GM18951 (cell line): ENCODE data around the gene PAPLN.
"Not testable (repeated sequence)": the region's sequence is repeated elsewhere in the genome, so short reads cannot be mapped to it uniquely, and the experiment has no call there.

ENCODE experiments used
- POLR2A ChIP-seq: IDR thresholded peaks from 4 replicates; pipeline ENCODE4 v1.6.1; 2011; ENCODE audit warnings: mild to moderate bottlenecking; ENCODE audit not compliant: insufficient read length, insufficient read depth; ENCODE audit errors: extremely low read depth
- in situ Hi-C: fragments of 300-500 bp; cut with MboI; formaldehyde crosslinking; loops from one replicate; pipeline ENCODE4 v1.12.0; 2022; ENCODE audit warnings: low sequenced_read_pairs, mixed read lengths, inconsistent platforms; ENCODE audit not compliant: unreplicated experiment

Gene PAPLN

DNA sequence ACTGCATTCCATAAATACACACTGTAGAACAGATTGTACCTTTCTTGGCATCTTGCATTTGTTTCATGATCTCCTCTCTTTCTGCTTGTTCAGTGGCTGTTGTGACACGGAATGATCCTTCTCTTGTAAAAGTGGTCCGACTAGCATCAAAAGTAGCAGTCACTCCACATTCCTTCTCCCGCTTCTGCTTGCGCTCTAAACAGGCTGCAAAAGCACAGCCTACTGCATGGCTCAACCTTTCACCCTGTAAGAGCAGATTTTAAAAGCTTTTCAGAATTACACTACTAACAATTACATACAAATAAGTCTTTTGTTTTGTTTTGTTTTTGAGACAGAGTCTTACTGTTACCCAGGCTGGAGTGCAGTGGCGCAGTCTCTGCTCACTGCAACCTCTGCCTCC is 49.8 kb downstream of the PAPLN start:
- no peak for TF ChIP-seq POLR2A
- in situ Hi-C loops = no loop called here

DNA sequence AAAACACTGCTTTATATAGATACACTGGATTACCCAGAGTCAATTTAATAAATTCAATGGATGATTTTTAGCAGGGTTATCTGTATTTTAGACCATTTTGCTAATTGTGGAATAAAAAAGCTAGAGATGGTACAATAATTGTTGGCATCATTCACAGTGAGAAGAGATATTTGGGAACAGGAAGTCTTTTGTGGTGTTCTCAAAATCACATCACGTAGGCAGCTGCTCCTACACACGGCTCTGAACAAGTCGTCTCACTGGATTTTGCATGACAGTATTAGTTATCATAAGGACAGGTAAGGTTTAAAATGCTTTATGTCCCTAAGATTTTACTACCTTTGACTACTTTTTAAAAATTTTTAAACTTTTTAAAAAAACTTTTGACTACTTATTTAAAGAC is 52.0 kb downstream of the PAPLN start:
- TF ChIP-seq POLR2A = no peak
- in situ Hi-C loops = no loop called here

DNA sequence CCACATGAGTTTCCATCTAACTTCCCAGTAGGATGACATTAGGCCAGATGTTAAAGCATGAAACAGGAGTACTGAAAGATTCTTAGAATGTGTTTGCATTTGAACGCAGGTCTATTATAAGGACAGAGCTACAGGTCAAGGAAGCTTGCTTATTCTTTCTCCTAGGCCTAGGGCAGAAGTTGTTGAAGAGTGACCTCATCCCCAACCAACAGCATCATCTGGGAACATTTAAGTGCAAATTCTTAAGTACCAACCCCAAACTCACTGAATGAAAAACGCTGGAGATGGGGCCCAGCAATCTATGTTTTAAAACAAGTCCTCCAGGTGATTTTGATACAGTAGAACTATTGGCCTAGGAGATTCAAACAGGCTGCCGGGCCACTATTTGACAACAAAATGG is 52.4 kb downstream of the PAPLN start:
- in situ Hi-C loops = loop anchor here (5.0 kb wide), 1 partner anchor 183 kb away; no protein-coding TSS in a partner anchor
- TF ChIP-seq POLR2A = no peak

DNA sequence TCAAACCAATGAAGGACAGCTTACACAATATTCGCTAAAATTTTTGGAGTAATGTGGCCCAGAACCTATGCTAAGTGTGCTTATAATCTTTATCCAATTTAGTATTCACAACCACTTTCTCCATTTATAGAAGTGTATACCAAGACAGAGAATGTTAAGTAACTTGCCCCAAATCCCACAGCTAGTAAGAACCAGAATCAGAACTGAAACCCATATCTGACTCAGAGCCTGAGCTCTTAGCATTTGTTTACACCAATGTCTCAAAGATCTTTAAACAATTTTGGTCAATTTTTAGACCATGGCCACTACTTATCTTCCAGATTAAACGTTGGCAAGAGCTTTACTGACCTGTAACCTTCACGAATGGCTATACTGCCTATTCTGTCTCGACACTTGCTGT is 53.0 kb downstream of the PAPLN start:
- TF ChIP-seq POLR2A = no peak
- in situ Hi-C loops = loop anchor here (5.0 kb wide), 1 partner anchor 182 kb away; no protein-coding TSS in a partner anchor

DNA sequence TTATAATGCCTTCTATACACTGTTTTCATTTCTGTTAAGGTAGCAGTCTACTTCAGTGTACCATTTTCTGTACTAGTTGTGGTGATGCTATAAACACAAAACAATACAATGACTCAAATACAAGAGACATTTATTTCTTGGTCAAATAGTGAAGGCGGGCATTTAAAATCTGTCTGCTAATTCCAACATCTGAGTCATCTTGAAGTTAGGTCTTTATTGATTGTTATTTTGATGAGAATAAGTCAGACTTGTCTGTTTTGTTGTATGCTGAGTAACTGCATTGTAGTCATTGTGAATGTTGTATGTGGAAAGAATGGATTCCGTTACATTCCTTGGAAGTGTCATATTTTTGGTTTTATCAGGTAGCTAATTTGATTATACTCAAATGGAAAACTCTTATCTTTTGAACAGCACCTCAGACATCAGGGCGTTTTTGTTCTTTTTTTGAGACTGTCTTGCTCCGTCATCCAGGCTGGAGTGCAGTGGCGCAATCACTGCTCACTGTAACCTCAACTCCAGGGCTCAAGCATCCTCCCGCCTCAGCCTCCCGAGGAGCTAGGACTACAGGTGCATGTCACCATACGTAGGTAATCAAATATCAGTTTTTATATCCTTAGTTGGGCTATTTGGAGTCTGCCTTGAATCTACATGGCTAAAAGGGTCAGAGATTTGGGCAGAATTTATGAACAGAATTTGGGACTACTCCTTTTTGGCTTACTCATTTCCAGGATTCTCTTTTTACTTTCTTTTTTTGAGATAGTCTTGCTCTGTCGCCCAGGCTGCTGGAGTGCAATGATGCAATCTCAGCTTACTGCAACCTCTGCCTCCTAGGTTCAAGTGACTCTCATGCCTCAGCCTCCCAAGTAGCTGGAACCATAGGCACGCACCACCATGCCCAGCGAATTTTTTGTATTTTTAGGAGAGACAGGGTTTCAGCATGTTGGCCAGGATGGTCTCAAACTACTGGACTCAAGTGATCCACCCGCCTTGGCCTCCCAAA is 56.8 kb downstream of the PAPLN start:
- in situ Hi-C loops = loop anchor here (5.0 kb wide), 1 partner anchor 178 kb away; no protein-coding TSS in a partner anchor
- no peak for TF ChIP-seq POLR2A

DNA sequence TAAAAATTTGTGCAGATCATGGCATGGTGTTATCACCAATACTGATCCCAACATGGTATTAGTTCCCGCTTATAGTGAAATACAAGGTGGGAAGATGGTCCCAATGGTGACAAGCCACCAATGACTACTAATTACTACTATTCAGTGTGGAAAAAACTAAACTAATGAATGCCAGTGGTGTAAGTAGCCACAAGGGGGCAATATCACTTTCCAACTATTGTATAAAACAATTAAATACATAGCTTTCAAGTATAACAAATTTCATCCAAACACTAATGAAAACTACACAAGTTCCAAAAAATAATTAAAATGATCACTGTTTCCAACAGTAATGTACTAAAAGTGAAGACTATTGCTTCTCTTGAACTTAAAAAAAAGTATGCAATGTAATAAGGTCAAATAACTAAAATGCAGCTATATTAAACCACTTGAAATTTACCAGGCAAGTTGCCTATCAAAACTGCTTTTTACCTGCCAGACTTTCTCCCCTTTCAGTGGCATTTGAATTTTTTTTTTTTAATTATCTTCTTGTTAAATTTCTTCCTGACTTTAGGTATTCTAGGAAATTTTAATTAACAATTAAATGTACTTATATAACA is 58.0 kb downstream of the PAPLN start:
- in situ Hi-C loops = no loop called here

DNA sequence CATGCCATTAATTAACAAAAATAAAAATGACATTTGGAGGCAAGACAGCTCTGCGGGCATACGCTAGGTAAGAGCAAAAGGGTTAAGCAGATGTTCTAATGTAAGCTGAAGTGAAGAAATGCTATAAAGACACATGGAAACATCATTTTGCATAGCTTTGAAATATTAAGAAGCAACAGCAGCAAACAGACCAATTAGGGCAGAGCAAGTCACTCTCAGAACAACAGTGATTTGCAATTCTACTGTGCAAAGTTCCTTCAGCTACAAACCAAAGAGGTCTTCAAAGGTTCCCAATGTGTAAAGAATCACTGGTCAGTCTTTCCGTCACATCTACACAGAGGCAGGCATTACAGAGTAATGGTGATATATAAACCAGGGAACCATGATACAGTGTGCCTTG is 68.2 kb downstream of the PAPLN start:
- no peak for TF ChIP-seq POLR2A
- in situ Hi-C loops = no loop called here

More for the DNA sequence above, 58.0 kb downstream of the PAPLN start:
- TF ChIP-seq POLR2A = no peak

DNA sequence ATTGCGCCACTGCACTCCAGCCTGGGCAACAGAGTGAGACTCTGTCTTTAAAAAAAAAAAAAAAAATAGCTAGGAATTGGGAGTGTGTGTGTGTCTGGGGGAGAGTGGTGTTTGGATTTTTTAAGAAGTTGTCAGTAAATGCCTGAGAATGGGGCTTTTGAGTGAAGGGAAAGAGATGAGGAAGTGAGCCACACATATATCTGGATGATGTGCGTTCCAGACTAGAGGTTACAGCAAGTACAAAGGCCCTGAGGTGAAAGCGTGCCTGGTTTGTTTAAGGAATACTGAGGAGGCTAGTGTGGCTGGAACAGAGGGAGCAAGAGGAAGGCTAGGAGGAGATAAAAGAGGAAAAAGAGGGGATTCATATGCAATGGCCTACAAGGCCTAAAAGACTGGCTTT is 70.0 kb downstream of the PAPLN start:
- TF ChIP-seq POLR2A = no peak
- in situ Hi-C loops = no loop called here

DNA sequence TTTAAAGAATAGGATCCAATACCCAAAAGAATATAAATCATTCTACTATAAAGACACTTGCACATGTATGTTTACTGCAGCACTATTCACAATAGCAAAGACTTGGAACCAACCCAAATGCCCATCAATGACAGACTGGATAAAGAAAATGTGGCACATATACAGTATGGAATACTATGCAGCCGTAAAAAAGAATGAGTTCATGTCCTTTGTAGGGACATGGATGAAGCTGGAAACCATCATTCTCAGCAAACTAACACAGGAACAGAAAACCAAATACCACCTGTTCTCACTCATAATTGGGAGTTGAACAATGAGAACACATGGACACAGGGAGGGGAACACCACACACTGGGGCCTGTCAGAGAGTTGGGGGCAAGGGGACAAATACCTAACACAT is 71.9 kb downstream of the PAPLN start:
- in situ Hi-C loops = not testable (repeated sequence)

DNA sequence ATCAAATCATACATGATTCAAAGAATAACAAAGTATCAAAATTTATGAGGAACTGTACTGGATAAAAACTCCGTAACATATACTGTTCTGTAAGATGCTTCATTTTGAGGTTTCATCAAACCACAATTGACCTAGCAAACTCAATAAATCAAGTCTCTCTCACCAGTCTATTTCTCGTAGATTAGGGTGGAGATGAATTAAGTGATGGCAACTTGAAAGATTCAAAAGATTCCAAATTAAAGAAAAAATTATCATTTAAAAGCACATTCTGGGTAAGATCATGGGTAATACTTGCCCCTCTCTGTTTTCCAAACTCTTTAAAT is 74.4 kb downstream of the PAPLN start:
- in situ Hi-C loops = no loop called here
- TF ChIP-seq POLR2A = no peak

DNA sequence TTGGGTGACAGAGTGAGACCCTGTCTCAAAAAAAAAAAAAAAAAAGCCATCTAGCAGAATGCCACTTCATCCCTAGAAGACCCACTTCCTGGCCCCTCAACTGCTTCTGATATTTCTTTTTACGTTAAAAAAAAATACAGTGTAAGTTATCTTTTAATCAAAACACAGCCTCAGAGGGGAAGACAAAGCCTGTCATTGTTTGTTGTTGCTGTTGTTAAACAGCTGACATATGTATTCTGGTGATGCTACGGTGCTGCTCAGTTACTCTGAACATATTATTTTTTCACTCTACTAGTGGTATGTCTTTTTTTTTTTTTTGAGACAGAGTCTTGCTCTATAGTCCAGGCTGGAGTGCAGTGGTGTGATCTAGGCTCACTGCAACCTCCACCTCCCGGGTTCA is 75.4 kb downstream of the PAPLN start:
- in situ Hi-C loops = no loop called here
- no peak for TF ChIP-seq POLR2A

DNA sequence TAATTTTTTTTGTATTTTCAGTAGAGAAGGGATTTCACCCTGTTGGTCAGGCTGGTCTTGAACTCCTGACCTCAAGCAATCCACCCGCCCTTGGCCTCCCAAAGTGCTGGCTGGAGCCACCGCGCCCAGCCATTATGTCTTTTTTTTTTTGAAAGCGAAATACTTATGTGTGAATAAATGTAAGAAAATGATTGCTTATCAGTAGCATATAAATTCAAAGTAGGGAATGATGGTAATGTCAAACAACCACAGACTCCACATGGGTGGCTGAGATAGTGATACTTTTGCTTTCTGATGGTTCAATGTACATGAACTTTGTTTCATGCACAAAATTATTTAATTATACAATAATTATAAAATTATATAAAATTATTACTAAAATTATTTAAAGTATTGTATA is 75.8 kb downstream of the PAPLN start:
- no peak for TF ChIP-seq POLR2A
- in situ Hi-C loops = no loop called here

DNA sequence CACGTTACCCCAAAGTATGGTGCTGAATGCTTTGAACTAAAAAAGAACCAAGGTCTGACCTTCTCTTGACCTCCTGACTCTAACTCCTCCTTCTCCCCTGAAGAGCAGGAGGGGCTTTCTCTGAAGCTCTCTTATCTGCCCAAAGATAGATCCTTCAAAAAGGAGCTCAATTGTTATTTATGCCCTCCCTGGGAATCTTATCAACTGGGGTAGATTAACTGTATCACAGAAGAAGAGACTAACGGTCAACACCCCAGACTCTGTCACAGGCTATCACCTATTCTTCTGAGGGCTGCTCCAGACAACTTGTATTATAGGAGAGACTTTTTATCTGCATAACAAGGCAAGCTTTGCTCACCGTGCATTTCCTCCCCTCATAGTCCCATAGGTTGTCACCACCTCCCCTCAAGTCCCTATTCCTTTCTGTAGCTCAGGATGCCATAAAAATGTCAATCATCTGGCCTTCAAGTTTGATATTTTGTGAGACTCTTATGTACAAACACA is 86.6 kb downstream of the PAPLN start:
- in situ Hi-C loops = no loop called here
- TF ChIP-seq POLR2A = no peak
